Mucosa of rectum (tissue), 2 donors: ENCODE measurements around the gene RPL19.

ENCODE experiments used
- H3K27ac ChIP-seq, 2 donors: one replicate each; pipeline ENCODE4 v1.7.0; 2013; ENCODE audit warnings: inconsistent platforms in 2 of 2, low read depth in 2 of 2, low read length in 2 of 2
- H3K27me3 ChIP-seq, 2 donors: one replicate each; pipeline ENCODE4 v1.7.0; 2013; ENCODE audit warnings: low read length in 2 of 2; ENCODE audit not compliant: control insufficient read depth in 2 of 2, insufficient read depth in 2 of 2
- H3K36me3 ChIP-seq, 2 donors: one replicate each; pipeline ENCODE4 v1.7.0; 2013; ENCODE audit warnings: low read length in 2 of 2; ENCODE audit not compliant: control insufficient read depth in 2 of 2, insufficient read depth in 2 of 2
- H3K4me1 ChIP-seq, 2 donors: one replicate each; pipeline ENCODE4 v1.7.0; 2013; ENCODE audit warnings: low read length in 2 of 2, mild to moderate bottlenecking in 1 of 2; ENCODE audit not compliant: control insufficient read depth in 2 of 2, insufficient read depth in 2 of 2
- H3K4me3 ChIP-seq, 2 donors: one replicate each; pipeline ENCODE4 v1.7.0; 2013; ENCODE audit warnings: low read length in 2 of 2
- H3K9ac ChIP-seq, 2 donors: one replicate each; pipeline ENCODE4 v1.7.0; 2013; ENCODE audit warnings: low read length in 2 of 2, low read depth in 1 of 2, mild to moderate bottlenecking in 1 of 2
- H3K9me3 ChIP-seq, 2 donors: one replicate each; pipeline ENCODE4 v1.7.0; 2013; ENCODE audit warnings: low read length in 2 of 2; ENCODE audit not compliant: control insufficient read depth in 2 of 2
- donor health status: healthy.
- donor health status: Normal muscosa, but diverticular disease.

The RPL19 gene

GRCh38 chr17:39231091-39231561 is 31.0 kb downstream of the RPL19 start:
- Histone ChIP-seq H3K27me3 (peaks cover 26 to 27% of the 10 kb centered on the region in 2 donors), H3K36me3 (no peaks in the 10 kb centered on the region), H3K9me3 (no peaks in the 10 kb centered on the region), H3K4me1 (peaks cover 4 to 5% of the 10 kb centered on the region in 2 donors), H3K9ac (no peak overlapping the region), H3K27ac (no peak overlapping the region), H3K4me3 (no peak overlapping the region)

DNA sequence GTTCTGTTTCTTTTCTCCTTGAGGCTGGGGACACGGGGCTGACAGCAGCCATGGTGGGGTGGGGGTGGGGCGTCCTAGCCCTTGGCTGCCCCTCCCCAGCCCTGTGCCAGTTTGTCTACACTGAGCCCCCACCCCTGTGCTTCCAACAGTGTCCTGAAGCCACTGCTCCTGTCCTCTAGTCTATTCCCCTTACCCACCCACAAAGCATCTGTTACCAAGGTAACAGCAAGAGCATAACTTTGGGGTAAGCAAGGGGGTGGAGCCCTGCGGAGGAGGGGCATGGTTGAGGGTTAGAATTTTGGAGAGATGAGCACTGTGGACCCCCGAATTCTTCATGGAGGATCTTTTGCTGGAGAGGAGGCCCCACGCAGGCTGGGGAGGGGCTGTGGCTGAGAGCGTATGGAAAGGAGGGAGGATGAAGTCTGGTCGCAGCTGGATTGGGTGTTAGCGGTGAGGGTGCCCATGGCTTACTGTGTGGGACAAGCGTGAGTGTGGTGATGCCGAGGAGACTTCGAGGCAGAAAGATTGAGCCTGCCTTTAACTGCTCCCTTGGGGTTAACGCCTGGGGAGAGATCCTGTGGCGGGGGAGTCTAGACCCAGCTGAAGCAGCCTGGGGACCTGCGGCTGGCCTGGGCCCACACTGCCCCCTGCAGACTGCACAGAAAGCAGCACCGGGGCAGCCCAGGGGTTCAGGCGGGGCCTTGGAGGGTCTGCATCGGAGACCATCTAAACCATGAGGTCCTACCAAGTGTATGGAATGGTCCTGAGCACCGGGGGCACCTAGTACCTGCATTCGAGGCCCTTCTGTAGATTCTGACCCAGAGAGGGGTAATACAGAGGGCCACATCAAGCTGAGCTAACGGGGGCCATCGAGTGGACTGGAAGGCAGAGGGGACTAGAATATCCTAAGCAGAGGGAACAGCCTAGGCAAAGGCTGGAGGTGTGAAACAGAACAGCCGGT is 31.8 kb downstream of the RPL19 start:
- Histone ChIP-seq H3K9ac (no peak overlapping the region), H3K27ac (no peak overlapping the region), H3K36me3 (no peaks in the 10 kb centered on the region), H3K4me1 (peaks cover 3 to 4% of the 10 kb centered on the region in 2 donors), H3K9me3 (no peaks in the 10 kb centered on the region), H3K4me3 (peak overlapping the region in 1 of 2 donors; percentile 28), H3K27me3 (peaks cover 20 to 23% of the 10 kb centered on the region in 2 donors)

DNA sequence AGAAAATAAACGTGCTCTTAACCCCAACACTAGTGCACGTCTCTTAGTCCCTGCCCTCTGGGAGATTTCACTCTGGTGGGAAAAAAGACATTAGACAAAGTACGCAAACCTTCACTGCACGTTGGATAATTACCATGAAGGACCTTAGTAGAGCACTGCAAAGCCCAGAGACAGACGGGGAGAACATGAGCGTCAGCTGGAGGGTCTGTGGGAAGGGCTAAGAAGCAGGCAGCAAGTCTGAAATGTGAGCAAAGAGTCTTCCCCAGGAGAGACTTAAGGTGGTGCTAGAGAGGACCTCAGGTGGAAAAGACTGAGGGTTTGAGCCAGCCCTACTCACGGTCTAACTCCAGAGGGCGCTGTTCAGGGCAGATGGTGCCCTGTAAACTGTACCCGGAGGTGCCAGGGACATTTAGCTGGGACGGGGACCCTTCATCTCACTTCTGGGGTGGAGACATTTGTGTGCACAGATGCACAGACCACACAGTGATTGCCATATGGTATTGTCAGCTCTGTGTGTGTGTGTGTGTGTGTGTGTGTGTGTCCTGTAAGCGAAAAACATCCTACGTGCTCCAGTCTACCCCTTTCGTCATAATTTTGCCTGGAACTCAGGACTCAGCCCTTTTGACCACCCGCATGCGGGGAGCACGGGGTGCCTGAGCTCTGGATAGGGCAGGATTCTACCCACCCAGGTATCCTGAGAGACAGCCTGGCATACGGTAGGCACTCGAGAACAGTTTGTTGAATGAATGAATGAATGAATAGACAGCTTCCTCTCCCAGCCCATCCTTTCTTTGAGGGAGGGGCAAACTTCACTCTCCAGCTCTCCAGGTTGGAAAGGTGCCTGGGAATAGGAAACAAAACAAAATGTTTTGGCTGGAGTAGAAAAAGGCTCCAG is 35.7 kb downstream of the RPL19 start:
- H3K27ac ChIP-seq = no peak overlapping the region
- H3K9ac ChIP-seq = no peak overlapping the region
- H3K4me3 ChIP-seq = no peak overlapping the region
- no peaks in the 10 kb centered on the region for H3K36me3 ChIP-seq
- peaks cover 12 to 16% of the 10 kb centered on the region in 2 donors for H3K27me3 ChIP-seq
- H3K9me3 ChIP-seq = no peaks in the 10 kb centered on the region
- peaks cover 8 to 10% of the 10 kb centered on the region in 2 donors for H3K4me1 ChIP-seq

DNA sequence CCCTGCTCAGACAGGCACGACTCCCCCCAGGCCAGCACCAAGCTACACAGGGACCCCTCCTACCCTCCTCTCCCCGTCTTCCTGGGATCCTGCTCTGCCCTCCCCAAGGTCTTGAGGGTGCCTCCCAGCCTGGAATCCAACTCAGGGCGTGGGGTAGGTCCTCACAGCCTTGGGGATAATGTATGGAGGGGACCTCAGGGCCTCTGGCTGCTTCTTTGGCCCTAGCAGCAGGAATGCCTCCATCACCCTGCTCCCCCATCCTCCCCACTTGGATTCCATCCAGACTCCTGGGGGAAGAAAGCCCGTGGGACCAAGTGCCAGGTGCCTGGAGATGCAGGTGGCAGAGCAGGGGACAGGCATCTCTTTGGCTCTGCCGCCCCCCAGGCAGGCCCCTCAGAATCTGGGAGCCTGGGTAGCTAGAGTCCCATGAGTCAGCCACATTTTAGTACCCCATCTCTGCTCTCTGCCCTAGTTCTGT is 36.4 kb downstream of the RPL19 start:
- no peak overlapping the region for H3K9ac ChIP-seq
- H3K27me3 ChIP-seq = peaks cover 9 to 12% of the 10 kb centered on the region in 2 donors
- H3K9me3 ChIP-seq = no peaks in the 10 kb centered on the region
- peaks cover 8 to 10% of the 10 kb centered on the region in 2 donors for H3K4me1 ChIP-seq
- no peak overlapping the region for H3K4me3 ChIP-seq
- H3K27ac ChIP-seq = no peak overlapping the region
- H3K36me3 ChIP-seq = no peaks in the 10 kb centered on the region

- Histone ChIP-seq H3K9me3 (no peaks in the 10 kb centered on the region), H3K9ac (no peak overlapping the region), H3K36me3 (no peaks in the 10 kb centered on the region), H3K27me3 (peaks cover 4 to 7% of the 10 kb centered on the region in 2 donors), H3K4me1 (peaks cover 6 to 7% of the 10 kb centered on the region in 2 donors), H3K27ac (no peak overlapping the region), H3K4me3 (no peak overlapping the region)
Observed at GRCh38 chr17:39236981-39237441, 36.9 kb downstream of the RPL19 start.

DNA sequence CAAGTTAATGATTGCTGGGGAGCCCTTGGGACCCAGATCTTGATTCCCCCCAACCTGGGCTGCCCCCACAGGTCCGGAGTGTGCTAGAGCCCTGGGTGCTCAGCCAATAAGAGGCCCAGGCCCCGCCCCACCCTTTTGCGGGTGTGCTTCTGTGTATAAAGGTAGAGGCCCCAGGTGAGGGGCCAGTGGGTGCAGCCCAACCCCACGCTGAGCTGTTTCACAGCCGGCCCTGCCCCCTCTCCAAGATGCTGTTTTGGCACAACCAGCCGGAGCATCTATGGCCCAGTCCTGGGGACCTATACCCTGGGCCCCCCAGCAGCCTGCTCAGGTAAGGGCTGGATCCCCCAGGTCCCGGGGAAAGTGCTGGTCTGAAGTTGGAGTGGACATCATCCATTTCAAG is 37.5 kb downstream of the RPL19 start:
- peaks cover 2 to 4% of the 10 kb centered on the region in 2 donors for H3K27me3 ChIP-seq
- H3K4me3 ChIP-seq = no peak overlapping the region
- peaks cover 6% of the 10 kb centered on the region in 2 donors for H3K4me1 ChIP-seq
- H3K9me3 ChIP-seq = no peaks in the 10 kb centered on the region
- H3K36me3 ChIP-seq = no peaks in the 10 kb centered on the region
- no peak overlapping the region for H3K9ac ChIP-seq
- H3K27ac ChIP-seq = no peak overlapping the region

- H3K9me3 ChIP-seq = no peaks in the 10 kb centered on the region
- peaks cover 6% of the 10 kb centered on the region in 2 donors for H3K4me1 ChIP-seq
- no peaks in the 10 kb centered on the region for H3K36me3 ChIP-seq
- peak overlapping the region in 1 of 2 donors; percentile 23 for H3K27ac ChIP-seq
- H3K9ac ChIP-seq = no peak overlapping the region
- H3K27me3 ChIP-seq = peaks cover 2 to 4% of the 10 kb centered on the region in 2 donors
- no peak overlapping the region for H3K4me3 ChIP-seq
Observed at GRCh38 chr17:39238311-39238972, 38.4 kb downstream of the RPL19 start.

DNA sequence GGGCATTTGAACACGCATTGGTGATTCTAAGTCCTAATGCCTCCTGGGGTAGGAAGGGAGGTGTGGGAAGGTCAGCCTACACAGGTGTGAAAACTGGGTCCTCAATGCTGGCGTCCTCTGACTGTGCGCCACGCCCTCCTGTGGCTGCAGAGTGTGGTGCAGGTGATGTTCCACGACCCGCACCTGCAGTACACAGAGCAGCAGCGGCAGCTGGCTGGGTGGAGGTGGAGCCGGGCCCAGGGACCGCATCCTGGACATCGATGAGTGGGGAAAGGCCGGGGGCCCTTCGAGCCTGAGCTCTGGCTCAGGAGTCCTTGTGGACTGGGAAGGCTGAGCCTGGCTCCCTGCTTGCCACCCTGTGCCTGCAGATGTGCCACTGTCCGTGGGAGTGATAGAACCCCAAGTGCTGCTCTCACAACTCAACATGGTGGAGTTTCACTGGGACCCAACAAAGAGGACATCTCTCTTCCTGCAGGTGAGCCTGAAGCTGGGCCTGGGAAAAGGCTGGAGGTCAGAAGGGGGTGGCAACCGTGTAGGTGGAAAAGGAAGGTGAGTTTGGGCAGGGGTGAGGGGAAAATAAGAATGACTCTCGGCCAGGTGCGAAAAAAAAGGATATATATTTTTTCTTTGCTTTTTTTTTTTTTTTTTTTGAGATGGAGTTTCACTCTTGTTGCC is 39.7 kb downstream of the RPL19 start:
- Histone ChIP-seq H3K9me3 (no peaks in the 10 kb centered on the region), H3K4me1 (peaks cover 6 to 8% of the 10 kb centered on the region in 2 donors), H3K27me3 (peaks cover 2% of the 10 kb centered on the region in 2 donors), H3K9ac (no peak overlapping the region), H3K36me3 (no peaks in the 10 kb centered on the region), H3K27ac (no peak overlapping the region), H3K4me3 (no peak overlapping the region)

- Histone ChIP-seq H3K4me3 (no peak overlapping the region), H3K27me3 (peaks cover 2% of the 10 kb centered on the region in 2 donors), H3K9me3 (no peaks in the 10 kb centered on the region), H3K4me1 (peaks cover 6 to 8% of the 10 kb centered on the region in 2 donors), H3K27ac (no peak overlapping the region), H3K36me3 (no peaks in the 10 kb centered on the region), H3K9ac (no peak overlapping the region)
Observed at GRCh38 chr17:39240631-39241030, 40.5 kb downstream of the RPL19 start.
